ENCODE data around the gene RNF214.

Gene RNF214

DNA sequence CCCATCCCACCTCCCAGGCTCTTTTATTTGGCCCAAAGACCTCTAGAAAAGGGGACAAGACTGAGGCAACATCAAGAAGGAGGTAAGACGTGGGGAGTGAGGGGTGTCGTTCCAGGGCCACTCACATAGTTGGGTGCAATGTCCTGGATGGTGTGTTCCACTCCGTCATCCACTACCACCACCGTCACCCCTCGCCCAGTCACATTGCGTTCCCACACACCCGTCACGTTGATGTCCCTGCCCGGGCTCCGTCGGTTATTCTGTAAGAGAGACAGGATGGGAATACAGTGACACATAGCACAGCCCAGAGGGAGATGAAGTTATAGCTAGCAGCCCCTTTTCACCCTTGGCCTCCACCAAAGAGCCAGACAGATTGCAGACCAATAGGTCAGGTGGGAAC lies 4.4 kb upstream of the RNF214 start:
- Histone ChIP-seq H3K4me1 (ENCODE audit: control insufficient read depth, insufficient read depth, low read length) (peaks cover 3% of the 10 kb centered on the region), H3K36me3 (ENCODE audit: control insufficient read depth, insufficient read depth, low read length) (peaks cover 56% of the 10 kb centered on the region), H3K9ac (ENCODE audit: low read depth, low read length) (no peak overlapping the region), H3K4me3 (ENCODE audit: low read depth, low read length) (no peak overlapping the region), H3K27ac (ENCODE audit: low read depth, low read length) (no peak overlapping the region), H3K9me3 (ENCODE audit: control insufficient read depth, insufficient read depth, low read length) (no peaks in the 10 kb centered on the region), H3K27me3 (ENCODE audit: control insufficient read depth, insufficient read depth, low read length) (no peaks in the 10 kb centered on the region)

DNA sequence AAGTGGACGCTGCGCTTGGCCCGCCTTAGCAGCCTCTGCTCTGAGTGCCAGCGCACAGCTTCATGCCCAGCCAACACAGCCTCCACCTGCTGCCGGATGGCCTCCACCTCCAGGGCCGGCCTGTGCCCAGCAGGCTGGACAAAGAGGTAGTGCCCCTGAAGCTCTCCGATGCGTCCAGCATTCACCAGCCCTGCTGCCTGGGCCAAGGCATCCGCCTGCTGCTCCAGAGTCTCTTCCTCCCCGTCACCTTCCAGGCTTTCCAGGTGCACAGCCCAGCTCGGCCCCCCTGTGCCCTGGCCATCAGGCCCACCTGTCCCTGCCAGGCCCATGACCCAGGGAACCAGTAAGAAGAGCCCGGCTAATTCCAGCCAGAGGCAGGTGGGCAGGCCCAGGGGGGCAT lies 3.1 kb upstream of the RNF214 start:
- Histone ChIP-seq H3K4me3 (ENCODE audit: low read depth, low read length) (no peak overlapping the region), H3K27me3 (ENCODE audit: control insufficient read depth, insufficient read depth, low read length) (no peaks in the 10 kb centered on the region), H3K9ac (ENCODE audit: low read depth, low read length) (no peak overlapping the region), H3K4me1 (ENCODE audit: control insufficient read depth, insufficient read depth, low read length) (peaks cover 11% of the 10 kb centered on the region), H3K27ac (ENCODE audit: low read depth, low read length) (no peak overlapping the region), H3K9me3 (ENCODE audit: control insufficient read depth, insufficient read depth, low read length) (no peaks in the 10 kb centered on the region), H3K36me3 (ENCODE audit: control insufficient read depth, insufficient read depth, low read length) (peaks cover 46% of the 10 kb centered on the region)

DNA sequence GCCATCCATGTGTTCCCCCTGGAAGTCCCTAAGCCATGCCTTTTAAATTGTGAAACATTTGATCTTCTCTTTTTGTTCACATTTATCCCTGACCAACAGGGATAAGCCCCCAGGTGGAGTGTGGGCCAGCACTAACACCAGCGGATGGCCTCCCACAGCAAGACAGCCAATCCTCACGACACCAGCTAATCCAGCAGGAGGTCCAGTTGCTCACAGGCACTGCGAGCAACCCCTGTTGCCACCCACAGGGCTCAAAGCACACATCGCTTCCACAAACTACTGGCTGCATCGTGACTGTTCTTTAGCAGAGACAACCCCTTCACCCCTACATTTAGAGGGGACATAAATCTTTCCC lies 2.6 kb upstream of the RNF214 start:
- Histone ChIP-seq H3K9me3 (ENCODE audit: control insufficient read depth, insufficient read depth, low read length) (no peaks in the 10 kb centered on the region), H3K36me3 (ENCODE audit: control insufficient read depth, insufficient read depth, low read length) (peaks cover 49% of the 10 kb centered on the region), H3K27ac (ENCODE audit: low read depth, low read length) (no peak overlapping the region), H3K4me1 (ENCODE audit: control insufficient read depth, insufficient read depth, low read length) (peaks cover 11% of the 10 kb centered on the region), H3K4me3 (ENCODE audit: low read depth, low read length) (no peak overlapping the region), H3K27me3 (ENCODE audit: control insufficient read depth, insufficient read depth, low read length) (no peaks in the 10 kb centered on the region), H3K9ac (ENCODE audit: low read depth, low read length) (no peak overlapping the region)

DNA sequence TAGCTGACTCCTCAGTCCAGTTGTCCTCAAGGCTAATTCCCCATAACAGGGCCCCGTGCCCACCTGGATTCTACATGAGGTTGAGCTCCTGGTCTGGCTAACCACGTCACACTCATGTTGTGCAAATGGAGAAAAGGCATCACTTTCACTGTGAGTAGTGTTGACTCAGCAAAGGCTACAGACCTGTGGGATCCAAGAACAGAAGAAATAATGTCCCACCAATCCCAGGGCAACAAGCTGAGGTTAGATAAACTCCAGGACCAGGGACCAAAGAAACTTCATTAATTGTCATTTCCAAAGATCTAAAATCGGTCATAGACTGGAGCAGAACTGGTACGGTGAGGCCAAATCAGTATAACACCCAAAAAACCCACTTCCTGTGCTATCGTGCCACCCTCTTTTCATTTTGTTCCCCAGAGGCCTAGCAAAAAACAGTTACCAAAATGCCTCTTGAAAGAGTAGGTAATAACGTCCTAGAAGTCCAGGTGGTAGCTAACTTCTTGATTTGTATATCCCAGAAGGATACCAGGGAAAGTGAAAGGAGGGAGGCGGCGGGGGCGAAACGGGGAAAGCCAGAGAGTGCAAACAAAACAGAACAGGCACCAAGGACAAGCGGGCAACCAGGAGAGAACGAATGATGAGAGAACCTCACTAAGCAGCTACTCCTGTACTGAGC lies 2.0 kb upstream of the RNF214 start:
- Histone ChIP-seq H3K4me3 (ENCODE audit: low read depth, low read length) (no peak overlapping the region), H3K36me3 (ENCODE audit: control insufficient read depth, insufficient read depth, low read length) (peaks cover 46% of the 10 kb centered on the region), H3K27ac (ENCODE audit: low read depth, low read length) (no peak overlapping the region)

DNA sequence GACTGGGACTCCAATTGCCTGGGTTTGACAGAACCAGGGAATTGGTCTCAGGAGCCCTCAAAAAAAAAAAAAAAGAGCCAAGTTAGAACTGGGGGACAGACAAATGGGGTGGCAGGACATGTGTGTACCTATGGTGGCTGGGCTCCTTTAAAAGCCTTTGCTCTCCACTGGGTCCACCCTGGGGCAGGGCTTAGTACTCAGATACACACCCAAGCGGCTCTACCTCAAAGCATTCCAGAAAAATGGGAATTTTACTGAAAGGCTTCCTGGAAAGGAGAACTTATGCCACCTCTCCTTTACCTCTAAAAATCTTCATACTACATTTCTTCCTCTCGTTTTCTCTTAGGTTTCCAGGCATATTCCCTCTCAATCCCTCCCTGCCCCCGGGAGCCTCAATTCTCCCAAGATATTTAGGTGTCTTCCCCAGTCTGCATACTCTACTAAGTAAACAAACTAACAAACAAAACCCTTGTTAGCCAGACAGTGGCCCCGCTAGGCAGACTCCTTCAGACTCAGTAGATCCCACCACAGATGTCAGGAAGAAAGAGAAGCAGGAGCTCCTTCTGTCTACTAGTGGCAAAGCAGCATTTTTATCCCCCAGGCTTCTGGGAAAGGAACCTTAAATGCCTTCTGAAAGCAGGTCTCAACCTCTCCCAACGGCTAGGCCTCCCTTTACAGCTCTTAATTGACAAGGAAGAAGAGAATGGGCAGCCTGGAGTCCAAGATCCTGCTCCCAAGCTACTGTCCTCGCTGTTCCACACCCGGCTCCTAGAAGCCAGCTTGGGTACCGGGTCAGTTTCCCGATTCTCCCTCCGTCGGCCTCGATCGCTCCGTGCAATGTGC lies 1.3 kb upstream of the RNF214 start:
- Histone ChIP-seq H3K9ac (ENCODE audit: low read depth, low read length) (peak overlapping the region; percentile 54), H3K4me3 (ENCODE audit: low read depth, low read length) (peak overlapping the region; percentile 100), H3K4me1 (ENCODE audit: control insufficient read depth, insufficient read depth, low read length) (peaks cover 11% of the 10 kb centered on the region), H3K27ac (ENCODE audit: low read depth, low read length) (peak overlapping the region; percentile 57), H3K27me3 (ENCODE audit: control insufficient read depth, insufficient read depth, low read length) (no peaks in the 10 kb centered on the region), H3K36me3 (ENCODE audit: control insufficient read depth, insufficient read depth, low read length) (peaks cover 40% of the 10 kb centered on the region), H3K9me3 (ENCODE audit: control insufficient read depth, insufficient read depth, low read length) (no peaks in the 10 kb centered on the region)

More for the DNA sequence above, 2.0 kb upstream of the RNF214 start:
- H3K27me3 ChIP-seq (ENCODE audit: control insufficient read depth, insufficient read depth, low read length), result no peaks in the 10 kb centered on the region
- H3K9ac ChIP-seq (ENCODE audit: low read depth, low read length), result no peak overlapping the region
- H3K4me1 ChIP-seq (ENCODE audit: control insufficient read depth, insufficient read depth, low read length), result peaks cover 11% of the 10 kb centered on the region
- no peaks in the 10 kb centered on the region for H3K9me3 ChIP-seq (ENCODE audit: control insufficient read depth, insufficient read depth, low read length)

DNA sequence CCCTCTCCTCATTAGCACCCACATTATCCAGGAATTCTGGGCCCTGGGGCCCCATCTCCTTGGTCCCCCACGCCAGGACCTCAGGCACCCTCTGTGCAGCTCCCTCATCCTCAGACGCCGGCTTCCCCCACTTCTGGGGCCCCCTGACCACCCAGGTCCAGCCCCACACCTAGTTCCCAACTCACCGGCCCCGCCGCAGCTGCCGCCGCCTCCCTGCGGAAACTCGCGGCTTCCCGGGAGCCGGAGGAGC lies 704 bp upstream of the RNF214 start, which contains the start of gene PCSK7:
Gene PCSK7, minus strand, starts transcription at position 232 of the 250 bp plus-strand sequence. CDS start 2,229 bp downstream, outside the sequence.
- H3K9ac ChIP-seq (ENCODE audit: low read depth, low read length), result peak within 1 kb of the TSS; percentile 85
- H3K4me3 ChIP-seq (ENCODE audit: low read depth, low read length), result peak within 1 kb of the TSS; percentile 100
- H3K9me3 ChIP-seq (ENCODE audit: control insufficient read depth, insufficient read depth, low read length), result no peaks in the 10 kb centered on the region
- peak within 1 kb of the TSS; percentile 89 for H3K27ac ChIP-seq (ENCODE audit: low read depth, low read length)
- no peaks in the 10 kb centered on the region for H3K27me3 ChIP-seq (ENCODE audit: control insufficient read depth, insufficient read depth, low read length)
- peaks cover 40% of the 10 kb centered on the region for H3K36me3 ChIP-seq (ENCODE audit: control insufficient read depth, insufficient read depth, low read length)
- peaks cover 11% of the 10 kb centered on the region for H3K4me1 ChIP-seq (ENCODE audit: control insufficient read depth, insufficient read depth, low read length)

DNA sequence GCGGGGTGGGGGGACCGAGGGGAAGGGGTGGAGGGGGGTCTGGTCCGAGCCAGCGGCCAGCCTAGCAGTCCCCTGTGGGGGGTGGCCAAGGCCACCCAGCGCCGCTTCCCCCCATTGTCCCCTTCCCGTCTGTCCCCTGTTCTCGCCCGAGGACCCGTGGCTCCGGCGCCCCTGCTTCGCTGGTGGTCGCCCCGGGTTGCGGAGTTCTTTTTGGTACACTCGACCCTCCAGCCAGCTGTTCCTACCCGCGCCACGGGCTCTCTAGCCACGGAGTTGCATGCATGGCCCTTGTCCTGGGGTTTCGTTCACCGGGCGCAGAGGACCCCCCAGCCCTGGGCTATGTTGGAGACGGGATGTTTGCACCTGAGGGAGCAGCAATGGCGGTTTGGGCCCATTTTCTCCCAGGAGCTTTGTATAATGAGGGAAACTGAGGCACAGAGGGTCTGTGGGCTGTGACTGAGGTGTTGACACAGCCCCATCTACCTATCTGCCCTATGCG lies 489 bp downstream of the RNF214 start:
- Histone ChIP-seq H3K4me3 (ENCODE audit: low read depth, low read length) (peak overlapping the region; percentile 85), H3K36me3 (ENCODE audit: control insufficient read depth, insufficient read depth, low read length) (peaks cover 31% of the 10 kb centered on the region), H3K9ac (ENCODE audit: low read depth, low read length) (peak overlapping the region; percentile 83), H3K9me3 (ENCODE audit: control insufficient read depth, insufficient read depth, low read length) (no peaks in the 10 kb centered on the region), H3K4me1 (ENCODE audit: control insufficient read depth, insufficient read depth, low read length) (peaks cover 11% of the 10 kb centered on the region), H3K27ac (ENCODE audit: low read depth, low read length) (peak overlapping the region; percentile 23), H3K27me3 (ENCODE audit: control insufficient read depth, insufficient read depth, low read length) (no peaks in the 10 kb centered on the region)

DNA sequence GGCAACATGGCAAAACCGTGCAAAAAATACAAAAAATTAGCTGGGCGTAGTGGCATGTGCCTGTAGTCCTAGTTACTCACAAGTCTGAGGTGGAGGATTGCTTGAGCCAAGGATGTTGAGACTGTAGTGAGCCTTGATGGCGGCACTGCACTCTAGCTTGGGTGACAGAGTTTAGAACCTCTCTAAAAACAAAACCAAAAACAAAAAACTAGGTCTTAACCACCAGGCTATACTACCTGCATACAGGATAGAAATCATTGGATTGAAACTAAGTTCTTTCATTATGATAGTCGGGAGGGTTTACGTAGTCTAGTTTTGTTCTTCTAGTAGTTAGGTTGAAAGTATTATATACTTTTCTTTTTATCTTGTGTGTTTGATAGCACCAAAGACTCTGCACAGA lies 5.8 kb downstream of the RNF214 start:
- peaks cover 46% of the 10 kb centered on the region for H3K36me3 ChIP-seq (ENCODE audit: control insufficient read depth, insufficient read depth, low read length)
- H3K27ac ChIP-seq (ENCODE audit: low read depth, low read length), result no peak overlapping the region
- no peaks in the 10 kb centered on the region for H3K9me3 ChIP-seq (ENCODE audit: control insufficient read depth, insufficient read depth, low read length)
- peaks cover 7% of the 10 kb centered on the region for H3K4me1 ChIP-seq (ENCODE audit: control insufficient read depth, insufficient read depth, low read length)
- H3K9ac ChIP-seq (ENCODE audit: low read depth, low read length), result no peak overlapping the region
- H3K27me3 ChIP-seq (ENCODE audit: control insufficient read depth, insufficient read depth, low read length), result no peaks in the 10 kb centered on the region
- no peak overlapping the region for H3K4me3 ChIP-seq (ENCODE audit: low read depth, low read length)

DNA sequence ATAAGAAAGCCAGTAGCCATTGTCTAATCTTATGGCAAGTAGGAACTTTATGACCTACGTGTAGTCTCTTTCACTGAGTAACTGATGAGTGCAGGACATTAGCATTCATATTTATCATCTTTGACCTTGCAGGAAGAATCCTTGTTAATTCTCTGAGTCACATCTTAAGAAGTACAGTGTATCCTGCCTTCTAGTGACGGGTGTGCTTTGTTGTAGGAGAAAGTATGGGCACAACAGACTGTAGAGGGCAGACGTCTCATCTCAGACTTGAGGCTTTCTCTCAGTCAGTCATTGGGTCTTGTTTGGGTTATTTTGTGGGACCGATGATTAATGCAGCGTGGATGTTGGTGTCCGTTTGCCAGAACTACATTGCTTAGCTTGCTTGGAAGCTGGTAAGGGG lies 6.8 kb downstream of the RNF214 start:
- no peak overlapping the region for H3K9ac ChIP-seq (ENCODE audit: low read depth, low read length)
- peaks cover 56% of the 10 kb centered on the region for H3K36me3 ChIP-seq (ENCODE audit: control insufficient read depth, insufficient read depth, low read length)
- H3K27me3 ChIP-seq (ENCODE audit: control insufficient read depth, insufficient read depth, low read length), result no peaks in the 10 kb centered on the region
- no peaks in the 10 kb centered on the region for H3K9me3 ChIP-seq (ENCODE audit: control insufficient read depth, insufficient read depth, low read length)
- H3K4me3 ChIP-seq (ENCODE audit: low read depth, low read length), result no peak overlapping the region
- no peaks in the 10 kb centered on the region for H3K4me1 ChIP-seq (ENCODE audit: control insufficient read depth, insufficient read depth, low read length)
- no peak overlapping the region for H3K27ac ChIP-seq (ENCODE audit: low read depth, low read length)

DNA sequence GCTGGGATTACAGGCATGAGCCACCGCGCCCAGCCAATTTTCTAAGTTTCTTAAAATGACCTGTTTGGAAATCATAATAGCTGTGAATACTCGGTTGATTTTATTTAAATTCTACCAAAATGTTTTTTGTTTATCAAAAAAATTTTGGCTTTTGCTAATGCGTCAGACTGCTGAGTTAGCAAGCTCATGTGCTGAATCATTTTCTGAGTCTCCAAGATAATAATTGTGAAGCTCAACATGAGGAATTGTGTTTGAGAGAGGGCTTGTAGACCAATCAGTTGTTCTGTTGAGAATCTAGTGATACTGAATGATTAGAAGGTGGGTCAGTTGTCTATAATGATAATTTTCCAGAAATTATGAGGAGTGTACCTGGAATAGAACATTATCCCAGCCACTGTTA lies 15.9 kb downstream of the RNF214 start:
- H3K4me3 ChIP-seq (ENCODE audit: low read depth, low read length), result no peak overlapping the region
- H3K9me3 ChIP-seq (ENCODE audit: control insufficient read depth, insufficient read depth, low read length), result no peaks in the 10 kb centered on the region
- no peaks in the 10 kb centered on the region for H3K4me1 ChIP-seq (ENCODE audit: control insufficient read depth, insufficient read depth, low read length)
- peaks cover 71% of the 10 kb centered on the region for H3K36me3 ChIP-seq (ENCODE audit: control insufficient read depth, insufficient read depth, low read length)
- H3K27me3 ChIP-seq (ENCODE audit: control insufficient read depth, insufficient read depth, low read length), result no peaks in the 10 kb centered on the region
- H3K9ac ChIP-seq (ENCODE audit: low read depth, low read length), result no peak overlapping the region
- no peak overlapping the region for H3K27ac ChIP-seq (ENCODE audit: low read depth, low read length)

DNA sequence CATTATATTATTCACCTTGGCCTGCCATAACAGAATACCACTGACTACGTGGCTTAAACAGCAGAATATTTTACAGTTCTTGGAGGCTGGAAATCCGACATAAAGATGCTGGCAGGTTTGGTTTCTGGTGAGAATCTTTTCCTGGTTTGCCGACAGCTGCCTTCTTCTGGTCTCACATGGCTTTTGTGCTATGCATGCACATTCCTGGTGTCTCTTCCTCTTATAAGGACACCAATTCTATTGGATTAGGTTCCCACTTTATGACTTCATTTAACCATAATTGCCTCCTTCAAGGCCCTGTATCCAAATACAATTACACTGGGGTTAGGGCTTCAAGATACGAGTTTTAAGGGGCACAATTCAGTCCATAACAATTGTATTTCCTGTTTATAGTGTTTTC lies 17.1 kb downstream of the RNF214 start:
- peaks cover 68% of the 10 kb centered on the region for H3K36me3 ChIP-seq (ENCODE audit: control insufficient read depth, insufficient read depth, low read length)
- H3K9me3 ChIP-seq (ENCODE audit: control insufficient read depth, insufficient read depth, low read length), result no peaks in the 10 kb centered on the region
- no peak overlapping the region for H3K4me3 ChIP-seq (ENCODE audit: low read depth, low read length)
- no peaks in the 10 kb centered on the region for H3K27me3 ChIP-seq (ENCODE audit: control insufficient read depth, insufficient read depth, low read length)
- no peaks in the 10 kb centered on the region for H3K4me1 ChIP-seq (ENCODE audit: control insufficient read depth, insufficient read depth, low read length)
- no peak overlapping the region for H3K9ac ChIP-seq (ENCODE audit: low read depth, low read length)
- no peak overlapping the region for H3K27ac ChIP-seq (ENCODE audit: low read depth, low read length)
